ENCODE measurements around the gene ITGA11.

ITGA11 gene

GRCh38 chr15:68431792-68432401 is at the start of gene ITGA11:
Gene ITGA11, minus strand, starts transcription at chr15:68432163. Its CDS starts 97 bp downstream, at chr15:68432066.
- DNase-seq (ENCODE audit: low read depth in 2 of 2, low spot score in 1 of 2), result no peak

- no peak for DNase-seq (ENCODE audit: low read depth in 2 of 2, low spot score in 1 of 2)
Measured at GRCh38 chr15:68481321-68481720, 49.4 kb upstream of the ITGA11 start.

- DNase-seq (ENCODE audit: low read depth in 2 of 2, low spot score in 1 of 2), result no peak
Measured at GRCh38 chr15:68480296-68480695, 48.3 kb upstream of the ITGA11 start.

GRCh38 chr15:68479870-68480269 is 47.9 kb upstream of the ITGA11 start:
- DNase-seq (ENCODE audit: low read depth in 2 of 2, low spot score in 1 of 2), result no peak

- no peak for DNase-seq (ENCODE audit: low read depth in 2 of 2, low spot score in 1 of 2)
Measured at GRCh38 chr15:68479406-68479805, 47.4 kb upstream of the ITGA11 start.

- no peak for DNase-seq (ENCODE audit: low read depth in 2 of 2, low spot score in 1 of 2)
Measured at GRCh38 chr15:68478853-68479252, 46.9 kb upstream of the ITGA11 start.

- DNase-seq (ENCODE audit: low read depth in 2 of 2, low spot score in 1 of 2), result no peak
Measured at GRCh38 chr15:68475449-68475848, 43.5 kb upstream of the ITGA11 start.

GRCh38 chr15:68471541-68471940 is 39.6 kb upstream of the ITGA11 start:
- DNase-seq (ENCODE audit: low read depth in 2 of 2, low spot score in 1 of 2), result no peak

- no peak for DNase-seq (ENCODE audit: low read depth in 2 of 2, low spot score in 1 of 2)
Measured at GRCh38 chr15:68470976-68471375, 39.0 kb upstream of the ITGA11 start.

- no peak for DNase-seq (ENCODE audit: low read depth in 2 of 2, low spot score in 1 of 2)
Measured at GRCh38 chr15:68470049-68470742, 38.2 kb upstream of the ITGA11 start.

- DNase-seq (ENCODE audit: low read depth in 2 of 2, low spot score in 1 of 2), result no peak
Measured at GRCh38 chr15:68469162-68470048, 37.4 kb upstream of the ITGA11 start.

GRCh38 chr15:68466876-68467275 is 34.9 kb upstream of the ITGA11 start:
- no peak for DNase-seq (ENCODE audit: low read depth in 2 of 2, low spot score in 1 of 2)

- no peak for DNase-seq (ENCODE audit: low read depth in 2 of 2, low spot score in 1 of 2)
Measured at GRCh38 chr15:68465861-68466560, 34.0 kb upstream of the ITGA11 start.

GRCh38 chr15:68464448-68465090 is 32.6 kb upstream of the ITGA11 start:
- no peak for DNase-seq (ENCODE audit: low read depth in 2 of 2, low spot score in 1 of 2)

- DNase-seq (ENCODE audit: low read depth in 2 of 2, low spot score in 1 of 2), result no peak
Measured at GRCh38 chr15:68463996-68464395, 32.0 kb upstream of the ITGA11 start.

GRCh38 chr15:68463444-68463843 is 31.5 kb upstream of the ITGA11 start:
- DNase-seq (ENCODE audit: low read depth in 2 of 2, low spot score in 1 of 2), result no peak

- DNase-seq (ENCODE audit: low read depth in 2 of 2, low spot score in 1 of 2), result no peak
Measured at GRCh38 chr15:68460166-68460565, 28.2 kb upstream of the ITGA11 start.

- no peak for DNase-seq (ENCODE audit: low read depth in 2 of 2, low spot score in 1 of 2)
Measured at GRCh38 chr15:68450192-68450591, 18.2 kb upstream of the ITGA11 start.

- no peak for DNase-seq (ENCODE audit: low read depth in 2 of 2, low spot score in 1 of 2)
Measured at GRCh38 chr15:68449389-68449788, 17.4 kb upstream of the ITGA11 start.

GRCh38 chr15:68447976-68448755 is 16.2 kb upstream of the ITGA11 start:
- no peak for DNase-seq (ENCODE audit: low read depth in 2 of 2, low spot score in 1 of 2)
